A549 (cell line): ENCODE results near the gene SYNE3. TPM values are rescaled to one million over a fixed set of nuclear protein-coding genes. Genes with fewer than 3 reads are reported as not detected.

Source experiments
- ATAC-seq, 2 experiments: fragments of 200-7000 bp in 1 of 2; fragments of >200 bp in 1 of 2; cut with Nextera tagmentation in 1 of 2; cut with Tn5 transposase in 1 of 2; 3 replicates each; pipeline versions ENCODE4 v1.8.0 to v1.9.1; 2018 to 2020; ENCODE audit warnings: mild to moderate bottlenecking in 1 of 2, moderate library complexity in 1 of 2
- CTCF ChIA-PET: fragments of 300-600 bp; sonication (Branson Sonifier 250); formaldehyde crosslinking; extraction: SDS; loops from one replicate; lab custom pipeline; 2021; ENCODE audit warnings: antibody characterized with exemption, inconsistent platforms; lab: Yijun Ruan, JAX
- POLR2A ChIA-PET: fragments of 350-600 bp; formaldehyde crosslinking; extraction: SDS; loops from one replicate; lab custom pipeline; 2021; ENCODE audit warnings: antibody characterized with exemption, inconsistent platforms; lab: Yijun Ruan, JAX
- DNase-seq, 2 experiments: peaks; one replicate each; pipeline versions ENCODE4 v3.0.0 to v3.0.0-alpha.2; 2011 to 2016; ENCODE audit warnings: low read depth in 1 of 2, low spot score in 1 of 2
- FAIRE-seq: peaks from 2 replicates; lab custom pipeline; 2011; peaks lifted over from hg19 to GRCh38; lab: Jason Lieb, UNC
- H3K27ac ChIP-seq, 2 experiments: fragments of >200 bp; sonication (Bioruptor Twin); formaldehyde crosslinking; 3 replicates each; pipeline ENCODE4 v1.5.1; 2016 to 2017
- H3K4me1 ChIP-seq: fragments of >200 bp; sonication (Bioruptor Twin); formaldehyde crosslinking; 3 replicates; pipeline ENCODE4 v1.6.1; 2016
- H3K4me2 ChIP-seq: fragments of >200 bp; sonication (Bioruptor Twin); formaldehyde crosslinking; 3 replicates; pipeline ENCODE4 v1.6.1; 2016
- H3K4me3 ChIP-seq: fragments of >200 bp; sonication (Bioruptor Twin); formaldehyde crosslinking; 3 replicates; pipeline ENCODE4 v1.5.1; 2016
- H3K9me3 ChIP-seq: fragments of >200 bp; sonication (Bioruptor Twin); formaldehyde crosslinking; 3 replicates; pipeline ENCODE4 v1.6.1; 2016
- E2F6 ChIP-seq: IDR thresholded peaks from 2 replicates; pipeline ENCODE4 v1.6.1; 2012; ENCODE audit warnings: low read depth, borderline replicate concordance
- EHMT2 ChIP-seq: fragments of 200-600 bp; sonication (generic); IDR thresholded peaks from 2 replicates; pipeline ENCODE4 v1.6.1; 2016; ENCODE audit warnings: antibody characterized with exemption, low read depth, mild to moderate bottlenecking, moderate library complexity
- FOSB ChIP-seq: fragments of 250-450 bp; sonication (Bioruptor Pico); IDR thresholded peaks from 2 replicates; pipeline ENCODE4 v1.5.0; 2020; ENCODE audit warnings: mild to moderate bottlenecking, moderate library complexity
- FOSL2 ChIP-seq, 2 experiments: fragments of 450-650 bp in 1 of 2; fragments of >200 bp in 1 of 2; sonication (Bioruptor Twin) in 1 of 2; formaldehyde crosslinking; IDR thresholded peaks; 2 replicates each; pipeline versions ENCODE4 v1.5.0 to v1.6.1; 2016 to 2020; ENCODE audit warnings: mild to moderate bottlenecking in 1 of 2, moderate library complexity in 1 of 2
- HEYL ChIP-seq: fragments of 250-450 bp; sonication (Bioruptor Pico); IDR thresholded peaks from 2 replicates; pipeline ENCODE4 v1.8.0; 2021; ENCODE audit warnings: mild to moderate bottlenecking, moderate library complexity
- HMGXB4 ChIP-seq: fragments of 250-450 bp; sonication (Bioruptor Pico); IDR thresholded peaks from 2 replicates; pipeline ENCODE4 v1.5.0; 2021; ENCODE audit warnings: mild to moderate bottlenecking, moderate library complexity, borderline replicate concordance
- JUNB ChIP-seq: fragments of >200 bp; sonication (Bioruptor Twin); formaldehyde crosslinking; IDR thresholded peaks from 2 replicates; pipeline ENCODE4 v1.6.1; 2016
- MAFK ChIP-seq: fragments of 450-650 bp; IDR thresholded peaks from 2 replicates; pipeline ENCODE4 v1.6.1; 2014; ENCODE audit not compliant: partially characterized antibody
- MAX ChIP-seq: IDR thresholded peaks from 2 replicates; pipeline ENCODE4 v1.6.1; 2012
- MAZ ChIP-seq: fragments of 150-350 bp; IDR thresholded peaks from 2 replicates; pipeline ENCODE4 v1.6.1; 2014; ENCODE audit warnings: antibody characterized with exemption, low read depth, low read length, borderline replicate concordance
- NR3C1 ChIP-seq: fragments of >200 bp; sonication (Bioruptor Twin); formaldehyde crosslinking; IDR thresholded peaks from 3 replicates; pipeline ENCODE4 v1.6.1; 2017
- POLR2AphosphoS2 ChIP-seq: conservative IDR thresholded peaks from 2 replicates; pipeline ENCODE4 v1.6.1; 2012; ENCODE audit warnings: low read length, improper control_type of control experiment, inconsistent platforms
- RARB ChIP-seq: fragments of 250-450 bp; sonication (Bioruptor Pico); IDR thresholded peaks from 2 replicates; pipeline ENCODE4 v1.8.0; 2021; ENCODE audit warnings: mild to moderate bottlenecking, moderate library complexity
- RCOR1 ChIP-seq: fragments of 150-350 bp; IDR thresholded peaks from 2 replicates; pipeline ENCODE4 v1.6.1; 2014; ENCODE audit warnings: antibody characterized with exemption, low read length, low read depth
- REST ChIP-seq: fragments of 200-600 bp; sonication (generic); IDR thresholded peaks from 2 replicates; pipeline ENCODE4 v1.6.1; 2016; ENCODE audit warnings: antibody characterized with exemption, mild to moderate bottlenecking, moderate library complexity
- SMC3 ChIP-seq: fragments of >200 bp; sonication (Bioruptor Twin); formaldehyde crosslinking; IDR thresholded peaks from 3 replicates; pipeline ENCODE4 v1.6.1; 2018; ENCODE audit warnings: inconsistent platforms
- ZFP36 ChIP-seq: fragments of 450-650 bp; IDR thresholded peaks from 2 replicates; pipeline ENCODE4 v1.6.1; 2014; ENCODE audit warnings: borderline replicate concordance; ENCODE audit not compliant: partially characterized antibody
- whole genome bisulfite sequencing: methylation state at CpG from one replicate; pipeline ENCODE4 v1.1.6; 2017; ENCODE audit errors: missing lambda C conversion rate; 5-methylcytosine and 5-hydroxymethylcytosine counted together
- polyA plus RNA-seq, 4 experiments: library from polyadenylated mRNA; depleted of rRNA in 3 of 4; stranded (reverse); fragments of >200 nt; fragmentation: RNase III in 1 of 4; extraction: RNeasy Plus Mini Kit Qiagen cat#74134 plus additional on column Dnase treatment in 1 of 4; gene quantifications; 2 replicates in 3 of 4; 3 replicates in 1 of 4; pipeline ENCODE4 v1.2.3, GENCODE V29; 2011 to 2017

The SYNE3 gene
- polyA plus RNA-seq, 2 of the 4 experiments (the other 2 are of a cell fraction), result 0.05 to 0.08 TPM

- Histone ChIP-seq H3K4me2 (no peak overlapping the region), H3K27ac (no peak overlapping the region; a peak in 1 of 6 replicates), H3K9me3 (0 out of 3 replicates have a peak, but pooled peaks cover 2% of the 10 kb centered on the region), H3K4me3 (no peak overlapping the region), H3K4me1 (peaks cover 16% of the 10 kb centered on the region; the same call in 2 of the 3 replicates)
- ChIA-PET POLR2A (no interaction called here), CTCF (interaction anchor here (1.0 to 6.7 kb wide), 7 partner anchors 11 to 553 kb away, joined by 3 to 47 read pairs (median 4); no protein-coding TSS in a partner anchor)
- TF ChIP-seq MAFK (no peak), RARB (no peak), SMC3 (no peak), EHMT2 (no peak), HEYL (CRISPR knock-in tag) (no peak), FOSL2 (IDR thresholded peaks at IDR 0.05) (no peak), FOSL2 (CRISPR knock-in tag; IDR thresholded peaks at IDR 0.05) (no peak), E2F6 (no peak)
- no peak for DNase-seq
- no peak for ATAC-seq
- FAIRE-seq, result no peak
- WGBS, result 67% methylated on average over 14 of the region's 14 CpGs
These were observed 31.3 kb upstream of the SYNE3 start for GRCh38 chr14:95547626-95548327.

- H3K4me1 ChIP-seq, result peaks cover 16% of the 10 kb centered on the region; the same call in 2 of the 3 replicates
- CTCF ChIA-PET, result interaction anchor here (1.0 to 6.7 kb wide), 7 partner anchors 10 to 554 kb away, joined by 3 to 47 read pairs (median 4); no protein-coding TSS in a partner anchor
- FAIRE-seq (no peak), ATAC-seq (no peak), DNase-seq (no peak)
- no peak overlapping the region; a peak in 1 of 6 replicates for H3K27ac ChIP-seq
- no peak overlapping the region for H3K4me3 ChIP-seq
- POLR2A ChIA-PET, result no interaction called here
- 96% methylated on average over 5 of the region's 5 CpGs for WGBS
- no peak overlapping the region for H3K4me2 ChIP-seq
- 0 out of 3 replicates have a peak, but pooled peaks cover 2% of the 10 kb centered on the region for H3K9me3 ChIP-seq
- TF ChIP-seq RCOR1, result no peak
- TF ChIP-seq FOSB, result no peak
- TF ChIP-seq MAZ, result no peak
- no peak for TF ChIP-seq ZFP36
These were observed 30.8 kb upstream of the SYNE3 start for GRCh38 chr14:95547272-95547625.

- ChIA-PET POLR2A (no interaction called here), CTCF (interaction anchor here (1.1 to 1.3 kb wide), 2 partner anchors 14 to 448 kb away, joined by 3 to 4 read pairs; no protein-coding TSS in a partner anchor)
- Histone ChIP-seq H3K4me3 (no peak overlapping the region), H3K27ac (no peak overlapping the region), H3K9me3 (0 out of 3 replicates have a peak, but pooled peaks cover 2% of the 10 kb centered on the region)
- ATAC-seq, result peak; percentile 70 to 77; a peak in 3 of 6 replicates
- TF ChIP-seq NR3C1, result no peak
- no peak for TF ChIP-seq MAX
- no peak for TF ChIP-seq RCOR1
- peak; percentile 62 for TF ChIP-seq JUNB
- peak; percentile 83 for TF ChIP-seq FOSL2 (IDR thresholded peaks at IDR 0.05)
- peak; percentile 92 for TF ChIP-seq FOSL2 (CRISPR knock-in tag; IDR thresholded peaks at IDR 0.05)
- TF ChIP-seq EHMT2, result no peak
- no peak for TF ChIP-seq POLR2AphosphoS2
- no peak for TF ChIP-seq REST
- no peak for TF ChIP-seq HMGXB4 (CRISPR knock-in tag)
- no peak for TF ChIP-seq MAZ
- TF ChIP-seq, all 56 proteins: peak for 2
- peaks cover 16% of the 10 kb centered on the region; the same call in 2 of the 3 replicates for H3K4me1 ChIP-seq
- FAIRE-seq, result no peak
- peak; percentile 58 to 61 for DNase-seq
- WGBS, result 74% methylated on average over 5 of the region's 5 CpGs
- no peak overlapping the region for H3K4me2 ChIP-seq
These were observed 29.2 kb upstream of the SYNE3 start for GRCh38 chr14:95545515-95546168.
